ENCODE data around the gene NKD1.
"Not testable (repeated sequence)": the region's sequence is repeated elsewhere in the genome, so short reads cannot be mapped to it uniquely, and the experiment has no call there.

Gene NKD1

GRCh38 chr16:50526796-50527195 lies 21.4 kb upstream of the NKD1 start:
- Mint-ChIP-seq H3K9me3 (peaks cover 17% of the 10 kb centered on the region), H3K4me3 (no peak overlapping the region), H3K27me3 (peaks cover 19% of the 10 kb centered on the region), H3K4me1 (ENCODE audit: low read depth) (no peaks in the 10 kb centered on the region), H3K36me3 (ENCODE audit: low read depth) (no peaks in the 10 kb centered on the region), H3K27ac (no peak overlapping the region)

GRCh38 chr16:50528820-50529219 lies 19.4 kb upstream of the NKD1 start:
- peaks cover 17% of the 10 kb centered on the region for H3K9me3 Mint-ChIP-seq

GRCh38 chr16:50529334-50529733 lies 18.9 kb upstream of the NKD1 start:
- peaks cover 8% of the 10 kb centered on the region for H3K27me3 Mint-ChIP-seq

More at GRCh38 chr16:50528820-50529219, 19.4 kb upstream of the NKD1 start:
- Mint-ChIP-seq H3K36me3 (ENCODE audit: low read depth) (no peaks in the 10 kb centered on the region), H3K27me3 (peaks cover 9% of the 10 kb centered on the region), H3K4me1 (ENCODE audit: low read depth) (no peaks in the 10 kb centered on the region), H3K4me3 (no peak overlapping the region), H3K27ac (no peak overlapping the region)

GRCh38 chr16:50530277-50531236 lies 17.6 kb upstream of the NKD1 start:
- Mint-ChIP-seq H3K27me3 (peaks cover 8% of the 10 kb centered on the region), H3K4me3 (no peak overlapping the region), H3K36me3 (ENCODE audit: low read depth) (no peaks in the 10 kb centered on the region), H3K27ac (no peak overlapping the region), H3K9me3 (peaks cover 17% of the 10 kb centered on the region), H3K4me1 (ENCODE audit: low read depth) (no peaks in the 10 kb centered on the region)

More at GRCh38 chr16:50529334-50529733, 18.9 kb upstream of the NKD1 start:
- Mint-ChIP-seq H3K4me3 (no peak overlapping the region), H3K27ac (no peak overlapping the region), H3K4me1 (ENCODE audit: low read depth) (no peaks in the 10 kb centered on the region), H3K36me3 (ENCODE audit: low read depth) (no peaks in the 10 kb centered on the region), H3K9me3 (peaks cover 17% of the 10 kb centered on the region)

GRCh38 chr16:50531359-50531758 lies 16.8 kb upstream of the NKD1 start:
- no peaks in the 10 kb centered on the region for H3K36me3 Mint-ChIP-seq (ENCODE audit: low read depth)
- peaks cover 17% of the 10 kb centered on the region for H3K9me3 Mint-ChIP-seq
- no peak overlapping the region for H3K27ac Mint-ChIP-seq
- H3K27me3 Mint-ChIP-seq = peaks cover 8% of the 10 kb centered on the region
- H3K4me3 Mint-ChIP-seq = no peak overlapping the region
- H3K4me1 Mint-ChIP-seq (ENCODE audit: low read depth) = no peaks in the 10 kb centered on the region

GRCh38 chr16:50531901-50532300 lies 16.3 kb upstream of the NKD1 start:
- Mint-ChIP-seq H3K9me3 (peaks cover 17% of the 10 kb centered on the region), H3K4me1 (ENCODE audit: low read depth) (no peaks in the 10 kb centered on the region), H3K27me3 (peaks cover 8% of the 10 kb centered on the region), H3K27ac (no peak overlapping the region), H3K36me3 (ENCODE audit: low read depth) (no peaks in the 10 kb centered on the region), H3K4me3 (no peak overlapping the region)

- Mint-ChIP-seq H3K27ac (no peak overlapping the region), H3K4me1 (ENCODE audit: low read depth) (no peaks in the 10 kb centered on the region), H3K4me3 (no peak overlapping the region), H3K27me3 (peaks cover 5% of the 10 kb centered on the region), H3K9me3 (peaks cover 17% of the 10 kb centered on the region), H3K36me3 (ENCODE audit: low read depth) (no peaks in the 10 kb centered on the region)
These were observed 15.6 kb upstream of the NKD1 start for GRCh38 chr16:50532576-50532975.

- Mint-ChIP-seq H3K4me3 (no peak overlapping the region), H3K27me3 (peaks cover 1% of the 10 kb centered on the region), H3K27ac (no peak overlapping the region), H3K9me3 (peaks cover 15% of the 10 kb centered on the region), H3K4me1 (ENCODE audit: low read depth) (no peaks in the 10 kb centered on the region), H3K36me3 (ENCODE audit: low read depth) (no peaks in the 10 kb centered on the region)
These were observed 14.9 kb upstream of the NKD1 start for GRCh38 chr16:50533317-50533716.

GRCh38 chr16:50534091-50534490 lies 14.1 kb upstream of the NKD1 start:
- Mint-ChIP-seq H3K9me3 (peaks cover 9% of the 10 kb centered on the region), H3K4me3 (no peak overlapping the region), H3K4me1 (ENCODE audit: low read depth) (no peaks in the 10 kb centered on the region), H3K36me3 (ENCODE audit: low read depth) (no peaks in the 10 kb centered on the region), H3K27me3 (no peaks in the 10 kb centered on the region), H3K27ac (no peak overlapping the region)

GRCh38 chr16:50534556-50534955 lies 13.6 kb upstream of the NKD1 start:
- Mint-ChIP-seq H3K9me3 (peaks cover 4% of the 10 kb centered on the region), H3K27me3 (no peaks in the 10 kb centered on the region), H3K36me3 (ENCODE audit: low read depth) (no peaks in the 10 kb centered on the region), H3K27ac (no peak overlapping the region), H3K4me1 (ENCODE audit: low read depth) (no peaks in the 10 kb centered on the region), H3K4me3 (no peak overlapping the region)

GRCh38 chr16:50534958-50535357 lies 13.2 kb upstream of the NKD1 start:
- Mint-ChIP-seq H3K27me3 (no peaks in the 10 kb centered on the region), H3K9me3 (peaks cover 4% of the 10 kb centered on the region), H3K4me3 (no peak overlapping the region), H3K4me1 (ENCODE audit: low read depth) (no peaks in the 10 kb centered on the region), H3K27ac (no peak overlapping the region), H3K36me3 (ENCODE audit: low read depth) (no peaks in the 10 kb centered on the region)

GRCh38 chr16:50535506-50536257 lies 12.5 kb upstream of the NKD1 start:
- no peaks in the 10 kb centered on the region for H3K36me3 Mint-ChIP-seq (ENCODE audit: low read depth)
- no peaks in the 10 kb centered on the region for H3K27me3 Mint-ChIP-seq
- no peaks in the 10 kb centered on the region for H3K4me1 Mint-ChIP-seq (ENCODE audit: low read depth)
- H3K27ac Mint-ChIP-seq = no peak overlapping the region
- no peak overlapping the region for H3K4me3 Mint-ChIP-seq
- no peaks in the 10 kb centered on the region for H3K9me3 Mint-ChIP-seq

GRCh38 chr16:50536258-50536645 lies 11.9 kb upstream of the NKD1 start:
- not testable (repeated sequence) for H3K27me3 Mint-ChIP-seq; H3K36me3 Mint-ChIP-seq (ENCODE audit: low read depth); H3K4me1 Mint-ChIP-seq (ENCODE audit: low read depth); H3K4me3 Mint-ChIP-seq; H3K9me3 Mint-ChIP-seq; H3K27ac Mint-ChIP-seq

GRCh38 chr16:50537533-50538290 lies 10.5 kb upstream of the NKD1 start:
- Mint-ChIP-seq H3K4me3 (no peak overlapping the region), H3K36me3 (ENCODE audit: low read depth) (no peaks in the 10 kb centered on the region), H3K9me3 (no peaks in the 10 kb centered on the region), H3K4me1 (ENCODE audit: low read depth) (no peaks in the 10 kb centered on the region), H3K27ac (no peak overlapping the region), H3K27me3 (no peaks in the 10 kb centered on the region)
